HepG2 (cell line): ENCODE measurements around the gene CSTF3.

Source experiments
- ASH2L ChIP-seq: fragments of 300-600, 200-600 bp; sonication (generic); IDR thresholded peaks from 2 replicates; pipeline ENCODE4 v1.7.0; 2017; ENCODE audit warnings: low read depth, mild to moderate bottlenecking, moderate library complexity, mixed read lengths, low read length; ENCODE audit not compliant: insufficient read length
- ELK4 ChIP-seq: sonication (generic); formaldehyde crosslinking; IDR thresholded peaks from 2 replicates; pipeline ENCODE4 v1.9.0; 2021; ENCODE audit warnings: missing genetic modification reagents, borderline replicate concordance
- FOXK2 ChIP-seq: fragments of 450-650 bp; IDR thresholded peaks from 2 replicates; pipeline ENCODE4 v1.6.1; 2016
- GFI1 ChIP-seq: sonication (generic); formaldehyde crosslinking; IDR thresholded peaks from 2 replicates; pipeline ENCODE4 v1.5.0; 2020; ENCODE audit warnings: missing genetic modification reagents, mild to moderate bottlenecking, borderline replicate concordance
- JUN ChIP-seq: sonication (generic); formaldehyde crosslinking; IDR thresholded peaks from 2 replicates; pipeline ENCODE4 v1.4.0; 2020; ENCODE audit warnings: mild to moderate bottlenecking, missing genetic modification reagents
- JUND ChIP-seq: sonication (generic); formaldehyde crosslinking; IDR thresholded peaks from 2 replicates; pipeline ENCODE4 v1.8.0; 2022; ENCODE audit warnings: mild to moderate bottlenecking, missing genetic modification reagents
- POLR2A ChIP-seq, 2 experiments: IDR thresholded peaks; 2 replicates each; pipeline ENCODE4 v1.6.1; 2011; ENCODE audit warnings: low read depth in 2 of 2, low read length in 2 of 2, mild to moderate bottlenecking in 1 of 2, moderate library complexity in 1 of 2; ENCODE audit not compliant: insufficient read depth in 1 of 2
- RAD21 ChIP-seq: fragments of 450-650 bp; formaldehyde crosslinking; IDR thresholded peaks from 2 replicates; pipeline ENCODE4 v1.5.0; 2020; ENCODE audit warnings: mild to moderate bottlenecking
- SMAD3 ChIP-seq: sonication (generic); formaldehyde crosslinking; IDR thresholded peaks from 2 replicates; pipeline ENCODE4 v1.4.0; 2020; ENCODE audit warnings: missing genetic modification reagents
- TFAP4 ChIP-seq: sonication (generic); IDR thresholded peaks from 2 replicates; pipeline ENCODE4 v1.6.1; 2016; ENCODE audit warnings: low read depth, borderline replicate concordance
- ZNF263 ChIP-seq: sonication (generic); formaldehyde crosslinking; IDR thresholded peaks from 2 replicates; pipeline ENCODE4 v1.4.0; 2020; ENCODE audit warnings: missing genetic modification reagents
- ZNF709 ChIP-seq: sonication (generic); formaldehyde crosslinking; IDR thresholded peaks from 2 replicates; pipeline ENCODE4 v1.5.0; 2020; ENCODE audit warnings: mild to moderate bottlenecking, missing genetic modification reagents

GRCh38 chr11:33182246-33182878 lies 21.1 kb upstream of the CSTF3 start:
- TF ChIP-seq SMAD3 (CRISPR knock-in tag): no peak
- TF ChIP-seq ZNF709 (CRISPR knock-in tag): no peak
- TF ChIP-seq JUND (CRISPR knock-in tag): no peak
- 0 out of 2 replicates have a peak, but pooled peaks have one; percentile 20 for TF ChIP-seq TFAP4
- TF ChIP-seq JUN (CRISPR knock-in tag): no peak
- TF ChIP-seq GFI1: no peak
- TF ChIP-seq ASH2L: no peak
- TF ChIP-seq ELK4 (CRISPR knock-in tag): no peak
- TF ChIP-seq RAD21: no peak
- no peak for TF ChIP-seq FOXK2
- no peak for TF ChIP-seq POLR2A (IDR thresholded peaks at IDR 0.05; ENCODE audit: insufficient read depth in 1 of 2, low read depth in 2 of 2, low read length in 2 of 2)
- no peak for TF ChIP-seq ZNF263 (CRISPR knock-in tag)
